Fibroblast of pulmonary artery (primary cell): ENCODE data around the gene PBX3.

Source experiments
- DNase-seq: peaks from one replicate; pipeline ENCODE4 v3.0.0-alpha.2; 2010; ENCODE audit warnings: low read depth
- H3K4me3 ChIP-seq: replicated peaks from 2 replicates; pipeline ENCODE4 v1.5.1; 2011; ENCODE audit warnings: low read depth, mild to moderate bottlenecking, control low read depth, low read length, moderate library complexity
- TF ChIP-seq, protein P1 (sequence below): IDR thresholded peaks from 2 replicates; pipeline ENCODE4 v1.5.1; 2011; ENCODE audit warnings: mild to moderate bottlenecking, control low read depth, low read length, inconsistent platforms; ENCODE audit errors: missing control alignments

Gene PBX3

DNA sequence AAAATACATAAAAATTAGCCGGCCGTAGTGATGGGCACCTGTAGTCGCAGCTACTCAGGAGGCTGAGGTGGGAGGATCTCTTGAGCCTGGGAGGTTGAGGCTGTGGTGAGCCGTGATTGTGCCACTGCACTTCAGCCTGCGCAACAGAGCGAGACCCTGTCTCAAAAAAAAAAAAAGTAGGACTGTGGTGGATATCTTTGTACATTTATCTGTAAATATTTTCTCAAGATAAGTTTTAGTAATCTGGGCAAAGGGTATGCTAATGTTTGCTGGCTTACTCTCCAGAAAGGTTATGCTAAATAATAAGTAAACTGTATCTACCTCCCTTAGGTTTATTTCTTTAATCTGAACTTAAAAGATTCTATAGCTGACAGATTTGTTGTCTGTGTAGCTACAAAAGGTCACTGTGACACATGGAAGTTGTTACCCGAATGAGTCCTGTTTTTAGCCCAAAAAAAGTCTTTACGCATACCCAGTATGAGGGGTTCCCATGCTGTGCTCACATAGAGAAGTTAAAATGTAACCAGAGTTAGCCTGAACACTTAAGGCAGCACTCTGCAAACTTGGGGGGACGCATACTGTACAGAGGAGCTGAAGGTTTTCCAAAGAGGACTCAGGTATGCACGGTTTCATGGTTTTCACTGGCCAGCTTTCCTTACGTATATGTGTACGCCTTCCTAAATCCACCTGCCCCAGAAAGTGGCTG lies 206.3 kb downstream of the PBX3 start:
- TF ChIP-seq, protein P1, sequence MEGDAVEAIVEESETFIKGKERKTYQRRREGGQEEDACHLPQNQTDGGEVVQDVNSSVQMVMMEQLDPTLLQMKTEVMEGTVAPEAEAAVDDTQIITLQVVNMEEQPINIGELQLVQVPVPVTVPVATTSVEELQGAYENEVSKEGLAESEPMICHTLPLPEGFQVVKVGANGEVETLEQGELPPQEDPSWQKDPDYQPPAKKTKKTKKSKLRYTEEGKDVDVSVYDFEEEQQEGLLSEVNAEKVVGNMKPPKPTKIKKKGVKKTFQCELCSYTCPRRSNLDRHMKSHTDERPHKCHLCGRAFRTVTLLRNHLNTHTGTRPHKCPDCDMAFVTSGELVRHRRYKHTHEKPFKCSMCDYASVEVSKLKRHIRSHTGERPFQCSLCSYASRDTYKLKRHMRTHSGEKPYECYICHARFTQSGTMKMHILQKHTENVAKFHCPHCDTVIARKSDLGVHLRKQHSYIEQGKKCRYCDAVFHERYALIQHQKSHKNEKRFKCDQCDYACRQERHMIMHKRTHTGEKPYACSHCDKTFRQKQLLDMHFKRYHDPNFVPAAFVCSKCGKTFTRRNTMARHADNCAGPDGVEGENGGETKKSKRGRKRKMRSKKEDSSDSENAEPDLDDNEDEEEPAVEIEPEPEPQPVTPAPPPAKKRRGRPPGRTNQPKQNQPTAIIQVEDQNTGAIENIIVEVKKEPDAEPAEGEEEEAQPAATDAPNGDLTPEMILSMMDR, result no peak
- H3K4me3 ChIP-seq, result no peak overlapping the region
- DNase-seq, result no peak

DNA sequence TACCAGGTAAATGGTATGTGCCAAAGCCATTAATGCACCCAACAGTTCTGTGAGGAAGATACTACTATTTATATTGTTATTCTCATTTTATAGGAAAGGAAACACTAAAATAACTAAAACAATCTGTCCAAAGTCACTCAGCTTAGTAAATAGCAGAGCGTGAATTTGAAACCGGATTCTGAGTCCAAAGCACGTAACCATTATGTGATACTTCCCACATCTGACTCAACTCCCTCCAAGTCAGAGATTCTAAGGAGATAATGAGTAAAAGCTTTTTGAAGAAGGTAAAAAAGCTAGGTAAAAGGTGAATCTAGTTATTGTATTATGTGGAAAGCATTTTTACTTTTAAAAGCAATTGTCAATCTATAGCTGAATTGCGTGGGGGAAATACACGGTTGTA lies 208.9 kb downstream of the PBX3 start:
- DNase-seq, result no peak
- no peak overlapping the region for H3K4me3 ChIP-seq
- TF ChIP-seq, protein P1, result no peak

DNA sequence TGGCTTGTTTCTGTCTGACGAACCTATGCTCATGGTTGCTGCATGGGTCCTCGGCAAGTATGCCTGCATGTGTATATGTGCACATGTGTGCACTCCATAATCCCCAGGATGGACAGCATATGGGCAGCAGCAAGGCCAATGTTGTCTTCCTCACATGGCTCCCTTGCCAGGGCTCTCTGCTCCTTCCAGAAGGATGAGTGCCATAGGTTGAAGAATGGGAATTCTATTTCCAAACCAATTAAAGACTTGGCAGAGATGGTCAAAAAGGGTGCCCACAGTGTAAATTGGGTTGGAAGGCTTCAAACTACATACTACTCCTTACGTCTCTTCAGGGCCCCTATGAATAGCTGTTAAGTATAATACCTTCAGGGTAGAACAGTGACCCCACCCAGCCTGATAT lies 212.1 kb downstream of the PBX3 start:
- H3K4me3 ChIP-seq, result no peak overlapping the region
- TF ChIP-seq, protein P1, result no peak
- no peak for DNase-seq

DNA sequence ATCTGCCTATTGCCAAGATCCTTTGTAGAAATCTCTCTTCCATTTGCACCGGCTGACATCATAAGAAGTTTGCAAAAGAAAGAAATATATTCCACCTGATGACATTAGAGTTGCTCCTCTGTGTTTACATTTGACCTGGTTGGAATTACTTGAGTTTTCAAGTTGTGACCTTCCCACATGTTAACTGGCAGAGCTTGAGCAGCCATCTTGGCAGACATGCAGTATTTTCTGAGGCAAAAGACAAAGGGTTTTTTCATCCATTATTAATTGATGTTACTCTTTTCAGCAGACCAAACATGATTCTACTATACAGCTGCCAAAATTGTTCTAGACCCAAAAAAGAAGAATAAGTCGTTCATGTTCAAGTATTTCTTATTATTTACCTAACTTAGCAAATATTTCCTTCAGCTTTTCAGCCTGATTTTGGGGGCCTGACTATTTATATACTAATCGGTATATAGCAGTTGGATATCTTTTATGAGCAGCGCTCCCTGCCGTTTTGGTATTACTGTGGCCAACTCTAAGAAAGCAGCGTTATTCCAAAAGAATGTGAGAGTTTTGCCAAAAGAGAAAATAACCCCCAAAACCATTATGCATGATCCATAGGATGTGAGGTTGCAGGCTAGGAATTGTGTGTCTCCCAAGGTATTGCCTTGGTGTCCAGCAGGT lies 212.9 kb downstream of the PBX3 start:
- H3K4me3 ChIP-seq, result no peak overlapping the region
- no peak for DNase-seq
- TF ChIP-seq, protein P1, result no peak

DNA sequence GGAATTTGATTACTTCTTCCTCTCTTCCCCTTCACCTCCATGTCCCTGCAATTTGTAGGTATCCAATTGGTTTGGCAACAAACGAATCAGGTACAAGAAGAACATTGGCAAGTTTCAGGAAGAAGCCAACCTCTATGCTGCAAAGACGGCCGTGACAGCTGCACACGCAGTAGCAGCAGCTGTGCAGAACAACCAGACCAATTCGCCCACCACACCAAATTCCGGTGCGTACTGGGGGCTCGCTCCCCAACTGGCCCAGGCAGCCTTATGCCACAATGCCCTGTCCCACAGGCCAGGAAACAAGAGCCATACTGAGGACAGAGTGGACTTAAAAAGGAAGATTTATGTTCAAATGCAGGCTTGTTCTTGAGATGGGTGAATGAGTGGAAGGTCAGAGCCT lies 213.5 kb downstream of the PBX3 start:
- H3K4me3 ChIP-seq, result no peak overlapping the region
- DNase-seq, result no peak
- TF ChIP-seq, protein P1, result no peak

DNA sequence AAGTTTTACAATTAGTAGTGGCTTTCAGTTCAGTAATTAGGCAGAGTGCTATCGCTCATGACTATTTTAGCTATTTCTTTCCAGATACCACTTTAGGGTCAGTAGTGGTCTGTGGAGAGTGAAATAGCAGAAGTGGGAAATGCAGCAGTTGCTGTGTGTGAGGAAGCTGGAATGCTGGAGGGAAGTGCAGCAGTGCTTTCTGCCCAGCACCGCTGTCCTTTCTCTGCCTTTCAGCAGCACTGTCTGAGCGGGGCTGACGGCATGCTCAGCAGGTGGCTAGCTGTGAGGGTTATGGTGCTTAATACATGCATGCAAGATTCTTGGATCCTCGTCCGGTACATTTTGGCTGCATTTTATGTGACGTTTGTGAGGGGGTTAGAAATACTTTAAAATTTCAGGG lies 213.9 kb downstream of the PBX3 start:
- H3K4me3 ChIP-seq, result no peak overlapping the region
- TF ChIP-seq, protein P1, result no peak
- no peak for DNase-seq

DNA sequence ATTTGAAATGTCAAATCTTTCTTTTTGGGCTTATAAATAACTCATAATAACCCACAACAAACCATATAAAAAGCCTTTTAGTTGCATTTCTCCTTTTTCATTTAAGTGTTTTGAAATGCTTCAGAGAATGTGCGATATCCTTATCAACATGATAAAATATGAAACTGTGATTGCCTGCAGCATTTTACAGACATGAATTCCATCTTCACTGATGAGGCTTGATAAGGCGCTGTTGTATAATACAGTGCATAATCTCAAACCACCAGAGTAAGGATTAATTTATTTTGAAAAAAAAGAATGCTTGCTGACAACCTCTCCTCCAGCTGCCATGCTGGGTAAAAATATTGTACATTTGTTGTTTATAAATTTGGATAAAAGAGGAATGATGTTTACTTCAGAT lies 216.8 kb downstream of the PBX3 start:
- TF ChIP-seq, protein P1, result no peak

More for the DNA sequence above, 216.8 kb downstream of the PBX3 start:
- no peak overlapping the region for H3K4me3 ChIP-seq
- DNase-seq, result no peak
